SK-N-SH treated with all-trans-retinoic acid at 6 μM for 48 hours (cell line): ENCODE results near the gene ME2.

Experiments used
- ATAC-seq: fragments of 200-7000 bp; cut with Tn5 transposase; 3 replicates; pipeline ENCODE4 v1.9.1; 2020; ENCODE audit warnings: mild to moderate bottlenecking, moderate library complexity
- ARNTL ChIP-seq: fragments of 450-650 bp; formaldehyde crosslinking; IDR thresholded peaks from 2 replicates; pipeline ENCODE4 v1.5.0; 2020; ENCODE audit warnings: low read depth, mild to moderate bottlenecking, moderate library complexity, borderline replicate concordance
- BACH2 ChIP-seq: fragments of 250-450 bp; sonication (Bioruptor Pico); IDR thresholded peaks from 2 replicates; pipeline ENCODE4 v1.9.0; 2021; ENCODE audit warnings: mild to moderate bottlenecking, borderline replicate concordance
- CSDC2 ChIP-seq: fragments of 250-450 bp; sonication (Bioruptor Pico); IDR thresholded peaks from 2 replicates; pipeline ENCODE4 v1.5.0; 2020; ENCODE audit warnings: mild to moderate bottlenecking, moderate library complexity
- ESRRG ChIP-seq: fragments of 250-450 bp; sonication (Bioruptor Pico); IDR thresholded peaks from 2 replicates; pipeline ENCODE4 v1.6.1; 2021; ENCODE audit warnings: mild to moderate bottlenecking
- ISL1 ChIP-seq: fragments of 250-450 bp; sonication (Bioruptor Pico); IDR thresholded peaks from 2 replicates; pipeline ENCODE4 v2.1.2; 2022; ENCODE audit warnings: mild to moderate bottlenecking, moderate library complexity
- OSR1 ChIP-seq: fragments of 250-450 bp; sonication (Bioruptor Pico); IDR thresholded peaks from 2 replicates; pipeline ENCODE4 v1.8.0; 2022; ENCODE audit warnings: moderate library complexity, mild to moderate bottlenecking, inconsistent platforms
- RARB ChIP-seq: fragments of 250-450 bp; sonication (Bioruptor Pico); IDR thresholded peaks from 2 replicates; pipeline ENCODE4 v1.8.0; 2021; ENCODE audit warnings: mild to moderate bottlenecking, moderate library complexity
- SNAI2 ChIP-seq: fragments of 250-450 bp; sonication (Bioruptor Pico); IDR thresholded peaks from 2 replicates; pipeline ENCODE4 v1.5.0; 2020; ENCODE audit warnings: mild to moderate bottlenecking, moderate library complexity
- TOX ChIP-seq: fragments of 250-450 bp; sonication (Bioruptor Pico); IDR thresholded peaks from 2 replicates; pipeline ENCODE4 v1.8.0; 2021; ENCODE audit warnings: mild to moderate bottlenecking, moderate library complexity, borderline replicate concordance
- ZC3H10 ChIP-seq: fragments of 250-450 bp; sonication (Bioruptor Pico); IDR thresholded peaks from 2 replicates; pipeline ENCODE4 v1.5.1; 2021; ENCODE audit warnings: mild to moderate bottlenecking, moderate library complexity
- ZFP3 ChIP-seq: fragments of 250-450 bp; sonication (Bioruptor Pico); IDR thresholded peaks from 2 replicates; pipeline ENCODE4 v1.5.0; 2020; ENCODE audit warnings: mild to moderate bottlenecking, moderate library complexity
- ZFP30 ChIP-seq: fragments of 450-650 bp; formaldehyde crosslinking; IDR thresholded peaks from 2 replicates; pipeline ENCODE4 v1.5.0; 2022; ENCODE audit warnings: mild to moderate bottlenecking, moderate library complexity
- ZNF565 ChIP-seq: fragments of 450-650 bp; formaldehyde crosslinking; conservative IDR thresholded peaks from 2 replicates; pipeline ENCODE4 v1.5.0; 2020; ENCODE audit warnings: low read depth, mild to moderate bottlenecking, moderate library complexity
- ZNF70 ChIP-seq: fragments of 450-650 bp; formaldehyde crosslinking; IDR thresholded peaks from 2 replicates; pipeline ENCODE4 v1.5.0; 2020; ENCODE audit warnings: mild to moderate bottlenecking, moderate library complexity
- ZNF8 ChIP-seq: fragments of 450-650 bp; formaldehyde crosslinking; IDR thresholded peaks from 2 replicates; pipeline ENCODE4 v1.5.0; 2020; ENCODE audit warnings: mild to moderate bottlenecking, moderate library complexity
- TF ChIP-seq, protein P1 (sequence below): fragments of 250-450 bp; sonication (Bioruptor Pico); IDR thresholded peaks from 2 replicates; pipeline ENCODE4 v1.8.0; 2021; ENCODE audit warnings: low read depth, mild to moderate bottlenecking, moderate library complexity, borderline replicate concordance
- TF ChIP-seq, protein P2 (sequence below): fragments of 250-450 bp; sonication (Bioruptor Pico); IDR thresholded peaks from 2 replicates; pipeline ENCODE4 v1.5.1; 2020; ENCODE audit warnings: low read depth, mild to moderate bottlenecking, moderate library complexity
- TF ChIP-seq, protein P3 (sequence below): fragments of 250-450 bp; sonication (Bioruptor Pico); IDR thresholded peaks from 2 replicates; pipeline ENCODE4 v1.5.0; 2020; ENCODE audit warnings: mild to moderate bottlenecking, moderate library complexity
- TF ChIP-seq, protein P4 (sequence below): fragments of 250-450 bp; sonication (Bioruptor Pico); IDR thresholded peaks from 2 replicates; pipeline ENCODE4 v1.8.0; 2020; ENCODE audit warnings: mild to moderate bottlenecking, moderate library complexity, borderline replicate concordance

Gene ME2

DNA sequence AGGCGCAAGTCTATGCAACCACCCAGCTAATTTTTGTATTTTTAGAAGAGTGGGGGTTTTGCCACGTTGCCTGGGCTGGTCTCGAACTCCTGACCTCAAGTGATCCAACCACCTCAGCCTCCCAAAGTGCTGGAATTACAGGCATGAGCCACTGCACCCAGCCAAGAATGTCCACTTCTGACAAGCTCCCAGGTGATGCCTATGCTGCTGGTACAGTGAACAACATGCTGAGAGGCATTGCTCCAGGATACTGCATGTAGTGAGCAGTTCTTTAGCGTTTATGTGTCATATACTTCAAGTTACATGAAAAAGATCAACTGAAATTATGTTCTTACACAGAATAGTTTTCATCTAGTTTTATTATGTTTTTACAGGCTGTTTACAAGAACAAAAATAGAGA is 71.7 kb downstream of the ME2 start:
- no peak for ATAC-seq
- TF ChIP-seq CSDC2 (CRISPR knock-in tag) (no peak), ZC3H10 (CRISPR knock-in tag) (no peak), ZNF8 (CRISPR knock-in tag) (no peak), ARNTL (CRISPR knock-in tag) (no peak), RARB (CRISPR knock-in tag) (no peak)
- TF ChIP-seq, protein P1, sequence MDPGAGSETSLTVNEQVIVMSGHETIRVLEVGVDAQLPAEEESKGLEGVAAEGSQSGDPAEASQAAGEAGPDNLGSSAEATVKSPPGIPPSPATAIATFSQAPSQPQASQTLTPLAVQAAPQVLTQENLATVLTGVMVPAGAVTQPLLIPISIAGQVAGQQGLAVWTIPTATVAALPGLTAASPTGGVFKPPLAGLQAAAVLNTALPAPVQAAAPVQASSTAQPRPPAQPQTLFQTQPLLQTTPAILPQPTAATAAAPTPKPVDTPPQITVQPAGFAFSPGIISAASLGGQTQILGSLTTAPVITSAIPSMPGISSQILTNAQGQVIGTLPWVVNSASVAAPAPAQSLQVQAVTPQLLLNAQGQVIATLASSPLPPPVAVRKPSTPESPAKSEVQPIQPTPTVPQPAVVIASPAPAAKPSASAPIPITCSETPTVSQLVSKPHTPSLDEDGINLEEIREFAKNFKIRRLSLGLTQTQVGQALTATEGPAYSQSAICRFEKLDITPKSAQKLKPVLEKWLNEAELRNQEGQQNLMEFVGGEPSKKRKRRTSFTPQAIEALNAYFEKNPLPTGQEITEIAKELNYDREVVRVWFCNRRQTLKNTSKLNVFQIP (CRISPR knock-in tag), result no peak
- TF ChIP-seq, protein P2, sequence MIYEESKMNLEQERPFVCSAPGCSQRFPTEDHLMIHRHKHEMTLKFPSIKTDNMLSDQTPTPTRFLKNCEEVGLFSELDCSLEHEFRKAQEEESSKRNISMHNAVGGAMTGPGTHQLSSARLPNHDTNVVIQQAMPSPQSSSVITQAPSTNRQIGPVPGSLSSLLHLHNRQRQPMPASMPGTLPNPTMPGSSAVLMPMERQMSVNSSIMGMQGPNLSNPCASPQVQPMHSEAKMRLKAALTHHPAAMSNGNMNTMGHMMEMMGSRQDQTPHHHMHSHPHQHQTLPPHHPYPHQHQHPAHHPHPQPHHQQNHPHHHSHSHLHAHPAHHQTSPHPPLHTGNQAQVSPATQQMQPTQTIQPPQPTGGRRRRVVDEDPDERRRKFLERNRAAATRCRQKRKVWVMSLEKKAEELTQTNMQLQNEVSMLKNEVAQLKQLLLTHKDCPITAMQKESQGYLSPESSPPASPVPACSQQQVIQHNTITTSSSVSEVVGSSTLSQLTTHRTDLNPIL (CRISPR knock-in tag), result no peak
- TF ChIP-seq, all 23 proteins: peak for 0

DNA sequence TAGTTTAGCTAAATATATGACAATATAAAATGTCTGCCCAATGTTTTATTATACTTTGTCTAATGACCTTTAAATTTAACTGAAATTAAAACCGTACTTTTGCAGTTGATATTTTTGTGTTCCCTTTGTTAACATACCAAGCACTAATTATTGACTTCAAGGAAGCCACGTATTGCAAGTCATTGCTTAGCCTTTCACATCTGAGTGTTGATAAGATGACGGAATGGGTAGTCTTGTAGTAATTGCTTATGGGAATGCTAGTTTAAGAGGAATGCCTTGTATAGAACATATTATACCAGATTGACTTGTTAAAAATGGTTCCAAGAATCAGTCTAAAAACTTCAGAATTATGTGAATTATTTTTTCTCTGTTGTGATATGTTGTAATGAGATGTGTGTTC is 74.9 kb downstream of the ME2 start:
- no peak for TF ChIP-seq ISL1 (CRISPR knock-in tag)
- TF ChIP-seq, protein P2 (CRISPR knock-in tag), result no peak
- ATAC-seq, result no peak

DNA sequence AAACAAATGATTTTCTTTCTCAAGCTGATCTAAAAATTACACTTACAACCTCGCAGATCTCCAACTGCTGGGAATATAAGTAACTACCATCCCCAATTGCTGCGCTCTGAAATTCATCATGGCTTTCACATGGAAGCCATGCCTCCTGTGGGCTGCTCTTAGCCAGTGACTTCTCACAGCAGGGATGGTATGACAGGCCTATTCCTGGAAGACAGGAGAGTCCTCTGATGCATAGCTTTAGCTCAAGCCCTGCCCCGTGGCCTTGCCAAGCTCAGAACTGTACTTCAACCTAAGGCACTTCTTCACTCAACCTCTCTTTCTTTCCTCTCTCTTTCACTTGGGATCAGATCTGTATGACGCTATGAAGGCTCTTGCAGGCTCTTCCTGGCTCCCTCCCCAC is 76.3 kb downstream of the ME2 start:
- TF ChIP-seq SNAI2 (CRISPR knock-in tag) (no peak), RARB (CRISPR knock-in tag) (no peak), ARNTL (CRISPR knock-in tag) (no peak), ZNF565 (CRISPR knock-in tag) (no peak), CSDC2 (CRISPR knock-in tag) (no peak)
- TF ChIP-seq, protein P1 (CRISPR knock-in tag), result no peak
- no peak for ATAC-seq

DNA sequence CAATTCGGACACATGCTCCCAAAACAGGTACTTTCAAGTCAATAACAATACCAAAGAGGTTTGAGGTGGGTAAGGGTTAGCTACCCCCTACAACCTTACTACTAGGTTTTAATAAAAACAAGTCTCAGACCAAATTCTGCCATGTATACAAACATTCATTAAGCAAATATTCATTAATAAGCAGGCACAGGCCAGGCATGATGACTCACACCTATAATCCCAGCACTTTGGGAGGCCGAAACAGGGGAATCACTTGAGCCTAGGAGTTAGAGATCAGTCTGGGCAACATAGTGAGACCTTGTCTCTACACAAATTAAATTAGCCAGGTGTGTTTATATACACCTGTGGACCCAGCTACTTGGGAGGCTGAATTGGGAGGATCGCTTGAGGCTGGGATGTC is 77.2 kb downstream of the ME2 start:
- ATAC-seq, result no peak
- TF ChIP-seq ZNF70 (CRISPR knock-in tag) (no peak), ARNTL (CRISPR knock-in tag) (no peak), BACH2 (CRISPR knock-in tag) (no peak), ZC3H10 (CRISPR knock-in tag) (no peak), TOX (CRISPR knock-in tag) (no peak), ZNF565 (CRISPR knock-in tag) (no peak), OSR1 (CRISPR knock-in tag) (no peak), ZNF8 (CRISPR knock-in tag) (no peak), RARB (CRISPR knock-in tag) (no peak), ZFP3 (CRISPR knock-in tag) (no peak), SNAI2 (CRISPR knock-in tag) (no peak)
- TF ChIP-seq, protein P1 (CRISPR knock-in tag), result no peak

DNA sequence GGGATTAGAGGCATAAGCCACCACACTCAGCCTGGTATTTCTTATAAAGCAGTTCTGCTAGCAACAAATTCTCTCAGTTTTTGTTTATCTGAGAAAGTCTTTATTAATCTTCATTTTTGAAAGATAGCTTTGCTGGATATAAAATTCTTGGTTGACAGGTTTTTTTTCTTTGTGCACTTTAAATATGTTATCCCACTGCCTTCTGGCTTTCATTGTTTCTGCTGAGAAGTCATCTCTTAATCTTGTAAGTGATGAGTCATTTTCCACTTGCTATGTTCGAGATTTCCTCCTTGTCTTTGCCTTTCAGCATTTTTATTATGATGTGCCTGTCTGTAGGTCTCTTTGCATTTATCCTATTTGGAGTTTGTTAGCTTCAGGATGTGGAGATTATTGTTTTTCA is 83.1 kb downstream of the ME2 start:
- ATAC-seq, result no peak
- TF ChIP-seq, protein P2 (CRISPR knock-in tag), result no peak
- TF ChIP-seq, protein P3, sequence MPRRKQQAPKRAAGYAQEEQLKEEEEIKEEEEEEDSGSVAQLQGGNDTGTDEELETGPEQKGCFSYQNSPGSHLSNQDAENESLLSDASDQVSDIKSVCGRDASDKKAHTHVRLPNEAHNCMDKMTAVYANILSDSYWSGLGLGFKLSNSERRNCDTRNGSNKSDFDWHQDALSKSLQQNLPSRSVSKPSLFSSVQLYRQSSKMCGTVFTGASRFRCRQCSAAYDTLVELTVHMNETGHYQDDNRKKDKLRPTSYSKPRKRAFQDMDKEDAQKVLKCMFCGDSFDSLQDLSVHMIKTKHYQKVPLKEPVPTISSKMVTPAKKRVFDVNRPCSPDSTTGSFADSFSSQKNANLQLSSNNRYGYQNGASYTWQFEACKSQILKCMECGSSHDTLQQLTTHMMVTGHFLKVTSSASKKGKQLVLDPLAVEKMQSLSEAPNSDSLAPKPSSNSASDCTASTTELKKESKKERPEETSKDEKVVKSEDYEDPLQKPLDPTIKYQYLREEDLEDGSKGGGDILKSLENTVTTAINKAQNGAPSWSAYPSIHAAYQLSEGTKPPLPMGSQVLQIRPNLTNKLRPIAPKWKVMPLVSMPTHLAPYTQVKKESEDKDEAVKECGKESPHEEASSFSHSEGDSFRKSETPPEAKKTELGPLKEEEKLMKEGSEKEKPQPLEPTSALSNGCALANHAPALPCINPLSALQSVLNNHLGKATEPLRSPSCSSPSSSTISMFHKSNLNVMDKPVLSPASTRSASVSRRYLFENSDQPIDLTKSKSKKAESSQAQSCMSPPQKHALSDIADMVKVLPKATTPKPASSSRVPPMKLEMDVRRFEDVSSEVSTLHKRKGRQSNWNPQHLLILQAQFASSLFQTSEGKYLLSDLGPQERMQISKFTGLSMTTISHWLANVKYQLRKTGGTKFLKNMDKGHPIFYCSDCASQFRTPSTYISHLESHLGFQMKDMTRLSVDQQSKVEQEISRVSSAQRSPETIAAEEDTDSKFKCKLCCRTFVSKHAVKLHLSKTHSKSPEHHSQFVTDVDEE (CRISPR knock-in tag), result no peak
- no peak for TF ChIP-seq ISL1 (CRISPR knock-in tag)
- TF ChIP-seq, protein P4, sequence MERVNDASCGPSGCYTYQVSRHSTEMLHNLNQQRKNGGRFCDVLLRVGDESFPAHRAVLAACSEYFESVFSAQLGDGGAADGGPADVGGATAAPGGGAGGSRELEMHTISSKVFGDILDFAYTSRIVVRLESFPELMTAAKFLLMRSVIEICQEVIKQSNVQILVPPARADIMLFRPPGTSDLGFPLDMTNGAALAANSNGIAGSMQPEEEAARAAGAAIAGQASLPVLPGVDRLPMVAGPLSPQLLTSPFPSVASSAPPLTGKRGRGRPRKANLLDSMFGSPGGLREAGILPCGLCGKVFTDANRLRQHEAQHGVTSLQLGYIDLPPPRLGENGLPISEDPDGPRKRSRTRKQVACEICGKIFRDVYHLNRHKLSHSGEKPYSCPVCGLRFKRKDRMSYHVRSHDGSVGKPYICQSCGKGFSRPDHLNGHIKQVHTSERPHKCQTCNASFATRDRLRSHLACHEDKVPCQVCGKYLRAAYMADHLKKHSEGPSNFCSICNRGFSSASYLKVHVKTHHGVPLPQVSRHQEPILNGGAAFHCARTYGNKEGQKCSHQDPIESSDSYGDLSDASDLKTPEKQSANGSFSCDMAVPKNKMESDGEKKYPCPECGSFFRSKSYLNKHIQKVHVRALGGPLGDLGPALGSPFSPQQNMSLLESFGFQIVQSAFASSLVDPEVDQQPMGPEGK (CRISPR knock-in tag), result no peak
- TF ChIP-seq ZC3H10 (CRISPR knock-in tag), result no peak
- TF ChIP-seq RARB (CRISPR knock-in tag), result no peak
- TF ChIP-seq ZFP30 (CRISPR knock-in tag), result no peak
- TF ChIP-seq ZNF565 (CRISPR knock-in tag), result no peak
- no peak for TF ChIP-seq ARNTL (CRISPR knock-in tag)
- TF ChIP-seq ESRRG (CRISPR knock-in tag), result no peak
